T-cell (primary cell): ENCODE data around the gene PDZRN3. TPM values are rescaled to one million over a fixed set of nuclear protein-coding genes. Genes with fewer than 3 reads are reported as not detected.

Experiments used
- ATAC-seq, 4 experiments: fragments of 200-7000 bp in 3 of 4; fragments of 150-1000 bp in 1 of 4; cut with Tn5 transposase; replicated peaks in 1 of 4; 1 replicate in 3 of 4; 2 replicates in 1 of 4; pipeline ENCODE4 v1.10.0; 2021; ENCODE audit warnings: moderate library complexity in 3 of 4, mild to moderate bottlenecking in 2 of 4, moderate number of reproducible peaks in 1 of 4
- CTCF ChIA-PET, 2 donors: fragments of 300-600 bp; sonication (Branson Sonifier 250); formaldehyde crosslinking; loops; one replicate each; lab custom pipeline; 2022; ENCODE audit warnings: antibody characterized with exemption in 2 of 2; lab: Charles Lee
- POLR2A ChIA-PET, 2 donors: fragments of 300-600 bp; sonication (Branson Sonifier 250); formaldehyde crosslinking; loops; one replicate each; lab custom pipeline; 2022; ENCODE audit warnings: antibody characterized with exemption in 2 of 2; lab: Charles Lee
- DNase-seq, 35 experiments: peaks; one replicate each; pipeline versions ENCODE4 v3.0.0 to v3.0.0-alpha.2; 2013 to 2023
- H3K27ac ChIP-seq: one replicate; pipeline ENCODE4 v1.5.1; 2013; ENCODE audit warnings: low read length
- H3K27me3 ChIP-seq, 2 experiments: replicated peaks in 1 of 2; 1 replicate in 1 of 2; 2 replicates in 1 of 2; pipeline versions ENCODE4 v1.6.1 to v1.7.0; 2013; ENCODE audit warnings: low read length in 1 of 2, mixed read lengths in 1 of 2; ENCODE audit not compliant: control insufficient read depth in 2 of 2, insufficient read depth in 2 of 2; ENCODE audit errors: extremely low read depth in 1 of 2
- H3K36me3 ChIP-seq, 2 donors: 1 replicate in 1 of 2; 2 replicates in 1 of 2; pipeline versions ENCODE4 v1.6.1 to v1.7.0; 2013; ENCODE audit warnings: low read length in 1 of 2; ENCODE audit not compliant: control insufficient read depth in 2 of 2, insufficient read depth in 1 of 2; ENCODE audit errors: extremely low read depth in 1 of 2
- H3K4me1 ChIP-seq, 2 experiments: 1 replicate in 1 of 2; 2 replicates in 1 of 2; pipeline versions ENCODE4 v1.6.1 to v1.7.0; 2013; ENCODE audit warnings: low read length in 2 of 2, mixed read lengths in 1 of 2; ENCODE audit not compliant: insufficient read depth in 2 of 2, control insufficient read depth in 1 of 2; ENCODE audit errors: extremely low read depth in 1 of 2
- H3K4me3 ChIP-seq, 2 donors: 1 replicate in 1 of 2; 2 replicates in 1 of 2; pipeline versions ENCODE4 v1.5.1 to v1.7.0; 2013; ENCODE audit warnings: mild to moderate bottlenecking in 2 of 2, low read length in 1 of 2, moderate library complexity in 1 of 2; ENCODE audit not compliant: control insufficient read depth in 1 of 2; ENCODE audit errors: extremely low read depth in 1 of 2
- H3K9me3 ChIP-seq: 2 replicates; pipeline ENCODE4 v1.7.0; 2013
- H3K27ac Mint-ChIP-seq, 2 donors: one replicate each; pipeline ENCODE4 v1.8.0; 2020 to 2021; ENCODE audit warnings: mild to moderate bottlenecking in 2 of 2, mixed read lengths in 2 of 2
- H3K27me3 Mint-ChIP-seq, 2 donors: one replicate each; pipeline ENCODE4 v1.8.0; 2021 to 2022; ENCODE audit warnings: mixed read lengths in 2 of 2
- H3K36me3 Mint-ChIP-seq: one replicate; pipeline ENCODE4 v1.8.0; 2021; ENCODE audit warnings: mixed read lengths
- H3K4me1 Mint-ChIP-seq, 3 donors: one replicate each; pipeline ENCODE4 v1.8.0; 2020 to 2022; ENCODE audit warnings: mixed read lengths in 3 of 3, mild to moderate bottlenecking in 1 of 3
- H3K4me3 Mint-ChIP-seq, 3 donors: one replicate each; pipeline ENCODE4 v1.8.0; 2020 to 2022; ENCODE audit warnings: mild to moderate bottlenecking in 3 of 3, mixed read lengths in 3 of 3, moderate library complexity in 3 of 3
- H3K9me3 Mint-ChIP-seq, 3 donors: one replicate each; pipeline ENCODE4 v1.8.0; 2020 to 2022; ENCODE audit warnings: mixed read lengths in 3 of 3
- WGBS: methylation state at CpG from one replicate; pipeline ENCODE4 v1.1.5; 2013; ENCODE audit warnings: missing lambda C conversion rate; ENCODE audit not compliant: insufficient coverage; 5-methylcytosine and 5-hydroxymethylcytosine counted together
- total RNA-seq, 35 experiments: library from RNA in 6 of 35; stranded (reverse) in 6 of 35; fragments of 120-200 nt in 1 of 35; gene quantifications; one replicate each; pipeline versions ENCODE4 v1.2.1 to v1.2.4 and lab custom pipeline; 2013 to 2026

PDZRN3 gene
- total RNA-seq, 5 donors from 2014 or later (not counting 1 experiment from before 2014, with no cell fraction given), result 0.16 to 0.73 (median 0.18) TPM; not detected in 2

DNA sequence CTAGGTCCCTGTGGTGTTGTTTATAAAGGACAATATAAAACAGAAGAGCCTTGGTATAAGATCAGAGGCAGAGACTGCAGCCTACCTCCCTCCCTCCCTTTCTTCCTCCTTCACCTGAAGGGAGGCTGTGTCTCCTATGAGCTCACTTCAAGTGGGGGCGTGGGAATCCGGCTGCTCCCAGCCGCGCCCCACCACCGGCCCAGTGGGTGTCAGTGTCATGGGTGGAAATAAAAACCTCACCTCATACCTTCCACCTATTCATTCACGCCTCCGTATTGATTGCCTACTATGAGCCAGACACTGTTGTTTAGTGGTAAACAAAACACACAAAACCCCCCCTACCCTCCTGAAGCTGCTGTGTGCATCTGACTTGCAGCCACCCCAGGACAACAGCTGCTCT lies 181.9 kb downstream of the PDZRN3 start:
- ATAC-seq, result no peak
- Mint-ChIP-seq H3K27ac (no peak overlapping the region), H3K27me3 (peaks cover 0 to 4% of the 10 kb centered on the region in 2 donors), H3K9me3 (no peaks in the 10 kb centered on the region), H3K36me3 (no peaks in the 10 kb centered on the region), H3K4me3 (no peak overlapping the region), H3K4me1 (no peaks in the 10 kb centered on the region)
- no peak for DNase-seq
- Histone ChIP-seq H3K9me3 (no peaks in the 10 kb centered on the region), H3K27ac (no peak overlapping the region), H3K27me3 (peaks cover 2% of the 10 kb centered on the region in 2 experiments), H3K36me3 (no peaks in the 10 kb centered on the region), H3K4me3 (no peak overlapping the region), H3K4me1 (no peaks in the 10 kb centered on the region)
- WGBS, result no CpG with 5 or more reads among the region's 7 CpGs
- ChIA-PET POLR2A (no interaction called here), CTCF (interaction anchor here in 1 of 2 donors (0.7 kb wide), 1 partner anchor 32 kb away, joined by 5 read pairs; no protein-coding TSS in a partner anchor)

- ChIA-PET CTCF (no interaction called here), POLR2A (no interaction called here)
- H3K9me3 Mint-ChIP-seq, result no peaks in the 10 kb centered on the region
- no peak overlapping the region for H3K4me3 Mint-ChIP-seq
- H3K4me1 Mint-ChIP-seq, result no peaks in the 10 kb centered on the region
- Histone ChIP-seq H3K4me1 (no peaks in the 10 kb centered on the region), H3K4me3 (no peak overlapping the region), H3K27ac (no peak overlapping the region), H3K9me3 (no peaks in the 10 kb centered on the region), H3K36me3 (no peaks in the 10 kb centered on the region), H3K27me3 (peaks cover 0 to 2% of the 10 kb centered on the region in 2 experiments)
- no peak for ATAC-seq
- no peaks in the 10 kb centered on the region for H3K36me3 Mint-ChIP-seq
- H3K27ac Mint-ChIP-seq, result no peak overlapping the region
- no peak for DNase-seq
- 86% methylated on average over 5 of the region's 6 CpGs for WGBS
- H3K27me3 Mint-ChIP-seq, result peaks cover 0 to 4% of the 10 kb centered on the region in 2 donors
Measured at GRCh38 chr3:73442152-73442551, 182.6 kb downstream of the PDZRN3 start.

DNA sequence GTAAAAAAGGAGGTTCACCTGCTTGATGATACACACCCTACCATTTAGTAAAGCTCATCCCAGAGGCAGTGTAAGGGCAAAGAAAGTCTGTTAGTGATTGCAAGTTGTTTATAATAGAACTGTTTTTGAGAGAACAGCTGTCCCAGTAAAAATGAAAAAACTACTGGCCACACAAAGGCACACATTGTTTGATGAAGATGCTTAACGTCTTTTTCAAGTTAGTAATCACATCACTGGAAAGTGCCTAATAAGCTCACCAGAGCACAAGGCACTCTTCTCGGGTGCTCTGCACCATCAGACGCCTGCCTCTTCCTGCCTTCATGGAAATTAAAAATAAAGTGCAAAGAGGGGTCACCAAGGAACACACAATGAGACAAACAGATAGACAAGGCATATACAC lies 186.9 kb downstream of the PDZRN3 start:
- ATAC-seq (no peak), DNase-seq (no peak)
- 61% methylated on average over 2 of the region's 3 CpGs for WGBS
- H3K4me1 ChIP-seq, result no peaks in the 10 kb centered on the region
- peaks cover 2% of the 10 kb centered on the region in 2 experiments for H3K27me3 ChIP-seq
- Mint-ChIP-seq H3K27ac (no peak overlapping the region), H3K4me1 (no peaks in the 10 kb centered on the region), H3K4me3 (no peak overlapping the region), H3K36me3 (no peaks in the 10 kb centered on the region), H3K27me3 (peaks cover 3 to 14% of the 10 kb centered on the region in 2 donors), H3K9me3 (no peaks in the 10 kb centered on the region)
- no peak overlapping the region for H3K4me3 ChIP-seq
- no peaks in the 10 kb centered on the region for H3K9me3 ChIP-seq
- no peak overlapping the region for H3K27ac ChIP-seq
- POLR2A ChIA-PET, result no interaction called here
- no peaks in the 10 kb centered on the region for H3K36me3 ChIP-seq
- CTCF ChIA-PET, result no interaction called here

DNA sequence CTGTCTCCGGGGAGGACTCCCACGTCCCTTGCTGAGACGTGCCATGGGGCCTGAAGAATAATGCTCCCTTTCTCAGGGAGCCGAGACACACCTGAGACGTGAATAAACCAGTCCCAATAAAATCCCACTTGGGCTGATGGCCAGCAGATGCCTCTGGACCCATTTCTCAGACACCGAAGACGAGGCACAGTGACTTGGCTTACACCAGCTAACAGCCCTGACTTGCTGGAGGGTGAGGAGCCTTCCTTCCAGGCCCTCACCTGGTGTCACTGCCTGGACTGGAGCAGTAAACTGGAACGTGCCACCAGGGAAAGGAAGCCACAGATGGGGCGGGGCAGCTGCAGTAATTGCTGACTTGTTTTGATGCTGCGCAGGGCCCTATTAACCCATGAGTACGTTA lies 189.7 kb downstream of the PDZRN3 start:
- Histone ChIP-seq H3K36me3 (no peaks in the 10 kb centered on the region), H3K4me1 (no peaks in the 10 kb centered on the region), H3K9me3 (no peaks in the 10 kb centered on the region), H3K27ac (no peak overlapping the region), H3K27me3 (peaks cover 3% of the 10 kb centered on the region in 2 experiments), H3K4me3 (no peak overlapping the region)
- H3K4me3 Mint-ChIP-seq, result no peak overlapping the region
- no peak overlapping the region for H3K27ac Mint-ChIP-seq
- no peak for ATAC-seq
- H3K27me3 Mint-ChIP-seq, result peaks cover 3 to 18% of the 10 kb centered on the region in 2 donors
- ChIA-PET POLR2A (no interaction called here), CTCF (no interaction called here)
- no peaks in the 10 kb centered on the region for H3K36me3 Mint-ChIP-seq
- WGBS, result 72% methylated on average over 8 of the region's 11 CpGs
- no peak for DNase-seq
- H3K4me1 Mint-ChIP-seq, result no peaks in the 10 kb centered on the region
- no peaks in the 10 kb centered on the region for H3K9me3 Mint-ChIP-seq

GRCh38 chr3:73433687-73434086 lies 191.1 kb downstream of the PDZRN3 start:
- H3K4me1 ChIP-seq, result no peaks in the 10 kb centered on the region
- H3K27ac ChIP-seq, result no peak overlapping the region
- ChIA-PET POLR2A (no interaction called here), CTCF (no interaction called here)
- no peak overlapping the region for H3K4me3 ChIP-seq
- ATAC-seq, result no peak
- Mint-ChIP-seq H3K4me3 (no peak overlapping the region), H3K27ac (no peak overlapping the region), H3K27me3 (peaks cover 3 to 18% of the 10 kb centered on the region in 2 donors), H3K4me1 (no peaks in the 10 kb centered on the region), H3K9me3 (no peaks in the 10 kb centered on the region), H3K36me3 (no peaks in the 10 kb centered on the region)
- no peaks in the 10 kb centered on the region for H3K9me3 ChIP-seq
- H3K36me3 ChIP-seq, result no peaks in the 10 kb centered on the region
- peaks cover 3% of the 10 kb centered on the region in 2 experiments for H3K27me3 ChIP-seq
- DNase-seq, result no peak
- 79% methylated on average over 13 of the region's 14 CpGs for WGBS

DNA sequence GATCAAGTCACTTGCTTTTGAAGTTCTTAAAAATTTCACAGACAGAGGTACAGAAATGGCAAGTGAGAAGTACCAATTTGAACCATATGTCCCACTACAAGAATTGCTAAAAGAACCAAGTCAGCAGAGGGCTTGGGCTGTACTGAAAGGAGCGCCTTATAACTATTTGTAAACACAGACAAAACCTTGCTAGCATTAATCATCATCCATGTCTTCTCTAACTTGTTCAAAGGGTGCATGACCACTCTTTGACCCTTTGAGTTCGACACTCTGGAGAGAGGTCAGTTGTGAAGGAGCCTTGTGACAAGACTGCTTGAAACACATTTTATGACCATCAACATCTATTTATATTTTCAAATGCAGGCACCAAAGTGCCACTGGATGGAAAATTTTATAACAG lies 191.7 kb downstream of the PDZRN3 start:
- Mint-ChIP-seq H3K9me3 (no peaks in the 10 kb centered on the region), H3K27me3 (peaks cover 3 to 18% of the 10 kb centered on the region in 2 donors), H3K36me3 (no peaks in the 10 kb centered on the region), H3K27ac (no peak overlapping the region), H3K4me1 (no peaks in the 10 kb centered on the region), H3K4me3 (no peak overlapping the region)
- no peaks in the 10 kb centered on the region for H3K4me1 ChIP-seq
- no CpG with 5 or more reads among the region's 2 CpGs for WGBS
- ChIA-PET POLR2A (no interaction called here), CTCF (no interaction called here)
- ATAC-seq (no peak), DNase-seq (no peak)
- no peak overlapping the region for H3K4me3 ChIP-seq
- H3K27ac ChIP-seq, result no peak overlapping the region
- H3K9me3 ChIP-seq, result no peaks in the 10 kb centered on the region
- peaks cover 3% of the 10 kb centered on the region in 2 experiments for H3K27me3 ChIP-seq
- no peaks in the 10 kb centered on the region for H3K36me3 ChIP-seq

DNA sequence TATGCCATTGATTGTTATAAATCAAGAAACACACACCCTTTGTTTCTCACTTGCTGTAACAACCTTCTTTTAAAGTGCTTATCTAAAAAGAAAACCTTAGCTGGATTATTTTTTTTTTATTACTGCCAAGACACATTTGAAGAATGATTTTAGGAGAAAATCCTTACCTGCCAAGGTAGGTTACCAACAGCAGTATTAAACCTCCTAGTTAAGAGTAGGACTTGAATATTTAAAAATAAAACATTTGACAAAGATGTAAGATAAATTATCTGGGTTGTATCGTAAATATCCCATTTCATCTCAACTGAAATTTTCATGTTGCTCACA lies 192.1 kb downstream of the PDZRN3 start:
- POLR2A ChIA-PET, result no interaction called here
- Mint-ChIP-seq H3K27ac (no peak overlapping the region), H3K27me3 (peaks cover 3 to 21% of the 10 kb centered on the region in 2 donors), H3K9me3 (no peaks in the 10 kb centered on the region), H3K4me1 (no peaks in the 10 kb centered on the region), H3K36me3 (no peaks in the 10 kb centered on the region), H3K4me3 (no peak overlapping the region)
- Histone ChIP-seq H3K27me3 (peaks cover 3% of the 10 kb centered on the region in 2 experiments), H3K9me3 (no peaks in the 10 kb centered on the region), H3K27ac (no peak overlapping the region), H3K4me1 (no peaks in the 10 kb centered on the region), H3K36me3 (no peaks in the 10 kb centered on the region), H3K4me3 (no peak overlapping the region)
- WGBS, result no CpG with 5 or more reads among the region's 1 CpG
- DNase-seq (no peak), ATAC-seq (no peak)
- CTCF ChIA-PET, result no interaction called here
